Erythroblast (primary cell): ENCODE results near the gene TNNC1.

Source experiments
- GATA1 ChIP-seq: IDR thresholded peaks from 2 replicates; pipeline ENCODE4 v1.6.1; 2011; ENCODE audit warnings: low read depth, mild to moderate bottlenecking, control low read depth, low read length, moderate library complexity
- POLR2A ChIP-seq: IDR thresholded peaks from 2 replicates; pipeline ENCODE4 v1.6.1; 2011; ENCODE audit warnings: mild to moderate bottlenecking, low read length

DNA sequence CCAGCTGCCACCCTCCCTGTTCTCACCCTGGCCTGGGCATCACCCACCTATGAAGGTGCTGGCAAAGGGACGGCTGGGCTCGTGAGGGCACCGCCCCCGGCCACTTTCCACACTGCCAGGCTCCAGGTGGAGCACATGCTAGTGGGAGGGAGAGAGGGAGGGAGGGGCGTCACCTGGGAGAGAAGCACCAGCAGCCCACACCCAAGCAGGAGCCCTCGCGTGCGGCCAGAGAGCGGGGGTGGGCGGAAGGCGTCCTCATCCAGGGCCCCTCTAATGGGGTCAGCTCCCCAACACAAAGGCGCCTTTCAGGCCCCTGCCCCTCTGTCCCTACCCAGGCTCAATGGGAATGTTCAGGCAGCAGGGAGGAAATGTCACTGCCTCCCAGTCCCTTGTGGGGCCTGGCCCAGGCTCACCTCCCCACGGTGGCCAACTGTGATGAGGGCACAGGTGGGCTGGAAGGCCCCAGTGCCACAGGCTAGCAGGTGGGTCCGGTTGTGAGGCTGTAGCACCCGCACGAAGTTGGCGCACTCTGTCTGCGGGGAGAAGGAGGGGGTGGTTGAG is 12.0 kb downstream of the TNNC1 start:
- TF ChIP-seq POLR2A (no peak), GATA1 (no peak)
